ENCODE measurements around the gene TBC1D3D. TPM values are rescaled to one million over a fixed set of nuclear protein-coding genes. Genes with fewer than 3 reads are reported as not detected.
"Not testable (repeated sequence)": the region's sequence is repeated elsewhere in the genome, so short reads cannot be mapped to it uniquely, and the experiment has no call there.

Gene TBC1D3D
- 1 to 10 TPM in 1 of 2 donors, under 1 TPM in 1; 0.06 to 3.7 TPM for polyA plus RNA-seq

GRCh38 chr17:38003676-38004075 lies at the start of gene TBC1D3D:
TBC1D3D (plus strand) TSS chr17:38003976; CDS start chr17:38005561, 1,585 bp downstream.
- not testable (repeated sequence) for H3K27me3 ChIP-seq (ENCODE audit: control insufficient read depth in 1 of 2, insufficient read depth in 2 of 2, low read length in 2 of 2)
- WGBS, 2 donors, result no CpG with 5 or more reads among the region's 11 CpGs

DNA sequence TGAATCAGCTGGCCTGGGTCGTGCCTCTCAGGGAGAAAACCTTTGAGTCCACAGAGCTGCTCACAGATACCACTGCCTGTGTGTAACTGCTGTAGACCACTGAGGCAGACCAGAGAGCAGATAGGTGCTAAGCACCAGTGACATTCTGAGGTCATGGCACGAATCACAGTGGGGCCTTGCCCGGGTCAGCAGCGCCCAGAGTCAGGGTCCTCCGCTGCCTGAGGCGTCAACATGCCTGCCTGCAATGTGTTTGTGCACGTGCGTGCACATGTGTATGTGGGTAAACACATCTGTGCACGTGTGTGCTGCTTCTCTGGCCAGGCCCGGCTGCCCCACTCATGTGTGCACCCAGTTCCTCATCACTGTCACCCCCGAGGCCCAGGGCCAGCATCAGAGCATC lies 14.8 kb upstream of the TBC1D3D start, which contains the start of gene TBC1D3L:
TBC1D3L (minus strand) TSS at position 101 of the 400 bp plus-strand sequence. CDS start 1,540 bp downstream, outside the sequence.
- H3K4me3 ChIP-seq (ENCODE audit: low read depth in 1 of 2, low read length in 2 of 2); H3K27ac ChIP-seq (ENCODE audit: low read depth in 2 of 2, low read length in 1 of 2); H3K36me3 ChIP-seq (ENCODE audit: control insufficient read depth in 2 of 2, insufficient read depth in 2 of 2, low read length in 1 of 2); H3K9me3 ChIP-seq (ENCODE audit: control insufficient read depth in 2 of 2, insufficient read depth in 1 of 2, low read depth in 1 of 2, low read length in 1 of 2); H3K27me3 ChIP-seq (ENCODE audit: control insufficient read depth in 1 of 2, insufficient read depth in 2 of 2, low read length in 2 of 2); H3K4me1 ChIP-seq (ENCODE audit: control insufficient read depth in 2 of 2, insufficient read depth in 2 of 2, low read length in 1 of 2): not testable (repeated sequence)
- no CpG with 5 or more reads among the region's 11 CpGs for WGBS, 2 donors

More at GRCh38 chr17:38003676-38004075, at the start of gene TBC1D3D:
- H3K27ac ChIP-seq (ENCODE audit: low read depth in 2 of 2, low read length in 1 of 2); H3K36me3 ChIP-seq (ENCODE audit: control insufficient read depth in 2 of 2, insufficient read depth in 2 of 2, low read length in 1 of 2); H3K9me3 ChIP-seq (ENCODE audit: control insufficient read depth in 2 of 2, insufficient read depth in 1 of 2, low read depth in 1 of 2, low read length in 1 of 2); H3K4me1 ChIP-seq (ENCODE audit: control insufficient read depth in 2 of 2, insufficient read depth in 2 of 2, low read length in 1 of 2); H3K4me3 ChIP-seq (ENCODE audit: low read depth in 1 of 2, low read length in 2 of 2): not testable (repeated sequence)

Other genes with a start within 250 kb of the TBC1D3D start
- not detected for gene TBC1D3K, start 79.6 kb upstream of the TBC1D3D start, polyA plus RNA-seq
- 10 to 100 TPM; 16.8 to 22.8 TPM for gene TBC1D3L, start 14.9 kb upstream of the TBC1D3D start, polyA plus RNA-seq
- gene TBC1D3C, start 64.7 kb downstream of the TBC1D3D start, polyA plus RNA-seq, result under 1 TPM in 1 of 2 donors, not detected in 1; 0.10 TPM
- not detected for gene TBC1D3E, start 124.0 kb downstream of the TBC1D3D start, polyA plus RNA-seq
- not detected for gene TBC1D3, start 188.6 kb downstream of the TBC1D3D start, polyA plus RNA-seq

Measured in esophagus (tissue), 2 donors.